CD14-positive monocyte (primary cell): Measurements from ENCODE around the gene DENND4A. TPM values are rescaled to one million over a fixed set of nuclear protein-coding genes. Genes with fewer than 3 reads are reported as not detected.

Experiments
- DNase-seq, 3 donors: peaks; one replicate each; pipeline ENCODE4 v3.0.0-alpha.2; 2011 to 2022
- H2AFZ ChIP-seq: 2 replicates; pipeline ENCODE4 v1.6.0; 2012; ENCODE audit warnings: mild to moderate bottlenecking, low read depth, low read length, inconsistent platforms; ENCODE audit not compliant: insufficient read depth, poor library complexity, severe bottlenecking
- H3K27ac ChIP-seq, 2 donors: 1 replicate in 1 of 2; 2 replicates in 1 of 2; pipeline ENCODE4 v1.5.1; 2012 to 2013; ENCODE audit warnings: low read length in 2 of 2, control low read depth in 1 of 2, inconsistent platforms in 1 of 2, low read depth in 1 of 2, mild to moderate bottlenecking in 1 of 2
- H3K27me3 ChIP-seq, 2 donors: one replicate each; pipeline versions ENCODE4 v1.6.0 to v1.6.1; 2011 to 2013; ENCODE audit warnings: low read length in 2 of 2; ENCODE audit not compliant: control insufficient read depth in 2 of 2, insufficient read depth in 2 of 2
- H3K36me3 ChIP-seq, 2 donors: replicated peaks in 1 of 2; 1 replicate in 1 of 2; 2 replicates in 1 of 2; pipeline versions ENCODE4 v1.5.1 to v1.6.1; 2012 to 2013; ENCODE audit warnings: low read length in 2 of 2, control low read depth in 1 of 2, inconsistent platforms in 1 of 2, mild to moderate bottlenecking in 1 of 2; ENCODE audit not compliant: insufficient read depth in 2 of 2, control insufficient read depth in 1 of 2
- H3K4me1 ChIP-seq, 2 donors: 1 replicate in 1 of 2; 2 replicates in 1 of 2; pipeline versions ENCODE4 v1.5.1 to v1.6.1; 2012 to 2013; ENCODE audit warnings: low read length in 2 of 2, control low read depth in 1 of 2, inconsistent platforms in 1 of 2, mild to moderate bottlenecking in 1 of 2, moderate library complexity in 1 of 2; ENCODE audit not compliant: insufficient read depth in 2 of 2, control insufficient read depth in 1 of 2
- H3K4me2 ChIP-seq: replicated peaks from 2 replicates; pipeline ENCODE3; 2012; ENCODE audit warnings: low read length, moderate library complexity, mild to moderate bottlenecking; ENCODE audit not compliant: poor library complexity, severe bottlenecking; ENCODE audit errors: extremely low read depth
- H3K4me3 ChIP-seq, 3 experiments: fragments of 200-600 bp in 1 of 3; sonication (generic) in 1 of 3; replicated peaks in 1 of 3; 1 replicate in 2 of 3; 2 replicates in 1 of 3; pipeline ENCODE4 v1.5.1; 2011 to 2013; ENCODE audit warnings: low read length in 3 of 3, mild to moderate bottlenecking in 3 of 3, control low read depth in 2 of 3, low read depth in 2 of 3, inconsistent platforms in 1 of 3, moderate library complexity in 1 of 3
- H3K79me2 ChIP-seq: 2 replicates; pipeline ENCODE4 v1.6.0; 2012; ENCODE audit warnings: mild to moderate bottlenecking, control low read depth, inconsistent platforms, low read length, moderate library complexity; ENCODE audit not compliant: insufficient read depth
- H3K9ac ChIP-seq: 2 replicates; pipeline ENCODE4 v1.6.0; 2017; ENCODE audit warnings: low read length, mild to moderate bottlenecking; ENCODE audit not compliant: insufficient read depth, poor library complexity, severe bottlenecking
- H3K9me3 ChIP-seq, 2 donors: replicated peaks in 1 of 2; 1 replicate in 1 of 2; 2 replicates in 1 of 2; pipeline versions ENCODE4 v1.5.1 to v1.6.1; 2012 to 2013; ENCODE audit warnings: low read length in 2 of 2, control low read depth in 1 of 2; ENCODE audit not compliant: control insufficient read depth in 1 of 2, insufficient read depth in 1 of 2
- H4K20me1 ChIP-seq: 2 replicates; pipeline ENCODE4 v1.6.0; 2012; ENCODE audit warnings: mild to moderate bottlenecking, low read length, control low read depth, moderate library complexity; ENCODE audit not compliant: insufficient read depth
- H3K27ac Mint-ChIP-seq, 7 donors: one replicate each; pipeline ENCODE4 v1.8.0; 2020; ENCODE audit warnings: mild to moderate bottlenecking in 7 of 7, mixed read lengths in 7 of 7, moderate library complexity in 6 of 7, inconsistent platforms in 2 of 7
- H3K27me3 Mint-ChIP-seq, 3 donors: one replicate each; pipeline ENCODE4 v1.8.0; 2021 to 2022; ENCODE audit warnings: low read depth in 3 of 3, mild to moderate bottlenecking in 3 of 3, mixed read lengths in 3 of 3, moderate library complexity in 3 of 3, inconsistent platforms in 1 of 3
- H3K36me3 Mint-ChIP-seq, 2 donors: one replicate each; pipeline ENCODE4 v1.8.0; 2020; ENCODE audit warnings: mixed read lengths in 2 of 2, inconsistent platforms in 1 of 2, mild to moderate bottlenecking in 1 of 2
- H3K4me1 Mint-ChIP-seq: one replicate; pipeline ENCODE4 v1.8.0; 2020; ENCODE audit warnings: mild to moderate bottlenecking, mixed read lengths
- H3K4me3 Mint-ChIP-seq, 2 donors: one replicate each; pipeline ENCODE4 v1.8.0; 2020; ENCODE audit warnings: mild to moderate bottlenecking in 2 of 2, mixed read lengths in 2 of 2, moderate library complexity in 1 of 2
- H3K9me3 Mint-ChIP-seq, 7 donors: one replicate each; pipeline ENCODE4 v1.8.0; 2020 to 2022; ENCODE audit warnings: mixed read lengths in 7 of 7, mild to moderate bottlenecking in 6 of 7, moderate library complexity in 6 of 7, inconsistent platforms in 2 of 7
- WGBS: methylation state at CpG from one replicate; pipeline ENCODE4 v1.1.5; 2013; ENCODE audit warnings: missing lambda C conversion rate; ENCODE audit not compliant: insufficient coverage; 5-methylcytosine and 5-hydroxymethylcytosine counted together
- intact Hi-C, 2 donors: fragments of 100-400 bp; cut with micrococcal nuclease; formaldehyde crosslinking; loops; one replicate each; pipeline versions ENCODE4 v1.15.0 to v1.15.1; 2023
- polyA plus RNA-seq, 3 donors: library from polyadenylated mRNA; depleted of rRNA in 1 of 3; unstranded in 2 of 3; stranded (reverse) in 1 of 3; fragments of 300-500 nt in 2 of 3; fragments of >200 nt in 1 of 3; fragmentation: Illumina TruSeq in 2 of 3; gene quantifications; 1 replicate in 2 of 3; 2 replicates in 1 of 3; pipeline ENCODE4 v1.2.3, GENCODE V29; 2012 to 2021
- TF ChIP-seq, protein P1 (sequence below): fragments of 200-600 bp; IDR thresholded peaks from one replicate; pipeline ENCODE4 v1.8.0; 2022; ENCODE audit warnings: antibody characterized with exemption, mild to moderate bottlenecking

DENND4A gene
- polyA plus RNA-seq, 3 donors, result 4.6 to 11.0 (median 6.9) TPM

DNA sequence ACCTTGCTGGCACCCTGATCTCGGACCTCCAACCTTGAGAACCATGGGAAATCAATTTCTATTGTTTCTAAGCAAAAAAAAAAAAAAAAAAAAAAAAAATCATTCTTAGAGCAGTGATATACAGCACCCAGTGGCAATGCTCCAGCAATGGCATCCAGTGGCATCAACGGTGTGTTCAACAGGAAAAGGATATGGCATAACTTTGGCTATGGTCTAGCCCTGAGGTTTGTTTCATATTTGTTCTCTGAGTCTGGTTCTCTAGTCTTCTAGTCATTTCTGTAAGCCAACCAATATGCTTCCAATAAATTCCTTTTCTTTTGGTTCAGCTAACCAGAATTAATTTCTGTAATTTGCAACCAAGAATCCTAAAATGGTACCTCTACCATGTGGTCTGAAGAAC lies 19.2 kb downstream of the DENND4A start:
- WGBS, result no CpG with 5 or more reads among the region's 2 CpGs
- Mint-ChIP-seq H3K27me3 (no peaks in the 10 kb centered on the region), H3K36me3 (peaks cover 10 to 15% of the 10 kb centered on the region in 2 donors), H3K4me3 (no peak overlapping the region), H3K27ac (peak overlapping the region in 1 of 7 donors; percentile 46), H3K4me1 (peaks cover 51% of the 10 kb centered on the region), H3K9me3 (no peaks in the 10 kb centered on the region)
- Histone ChIP-seq H3K4me3 (no peak overlapping the region), H3K9me3 (no peaks in the 10 kb centered on the region), H3K79me2 (peaks cover 98% of the 10 kb centered on the region), H3K27me3 (no peaks in the 10 kb centered on the region), H3K36me3 (peaks cover 0 to 7% of the 10 kb centered on the region in 2 donors), H3K4me1 (peaks cover 33 to 42% of the 10 kb centered on the region in 2 donors), H3K9ac (no peak overlapping the region), H3K27ac (peak overlapping the region in 1 of 2 donors; percentile 11), H2AFZ (no peak overlapping the region), H3K4me2 (no peak overlapping the region), H4K20me1 (peaks cover 75% of the 10 kb centered on the region)
- TF ChIP-seq, protein P1, sequence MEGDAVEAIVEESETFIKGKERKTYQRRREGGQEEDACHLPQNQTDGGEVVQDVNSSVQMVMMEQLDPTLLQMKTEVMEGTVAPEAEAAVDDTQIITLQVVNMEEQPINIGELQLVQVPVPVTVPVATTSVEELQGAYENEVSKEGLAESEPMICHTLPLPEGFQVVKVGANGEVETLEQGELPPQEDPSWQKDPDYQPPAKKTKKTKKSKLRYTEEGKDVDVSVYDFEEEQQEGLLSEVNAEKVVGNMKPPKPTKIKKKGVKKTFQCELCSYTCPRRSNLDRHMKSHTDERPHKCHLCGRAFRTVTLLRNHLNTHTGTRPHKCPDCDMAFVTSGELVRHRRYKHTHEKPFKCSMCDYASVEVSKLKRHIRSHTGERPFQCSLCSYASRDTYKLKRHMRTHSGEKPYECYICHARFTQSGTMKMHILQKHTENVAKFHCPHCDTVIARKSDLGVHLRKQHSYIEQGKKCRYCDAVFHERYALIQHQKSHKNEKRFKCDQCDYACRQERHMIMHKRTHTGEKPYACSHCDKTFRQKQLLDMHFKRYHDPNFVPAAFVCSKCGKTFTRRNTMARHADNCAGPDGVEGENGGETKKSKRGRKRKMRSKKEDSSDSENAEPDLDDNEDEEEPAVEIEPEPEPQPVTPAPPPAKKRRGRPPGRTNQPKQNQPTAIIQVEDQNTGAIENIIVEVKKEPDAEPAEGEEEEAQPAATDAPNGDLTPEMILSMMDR, result no peak
- intact Hi-C loops, result no loop called here
- DNase-seq, result no peak

DNA sequence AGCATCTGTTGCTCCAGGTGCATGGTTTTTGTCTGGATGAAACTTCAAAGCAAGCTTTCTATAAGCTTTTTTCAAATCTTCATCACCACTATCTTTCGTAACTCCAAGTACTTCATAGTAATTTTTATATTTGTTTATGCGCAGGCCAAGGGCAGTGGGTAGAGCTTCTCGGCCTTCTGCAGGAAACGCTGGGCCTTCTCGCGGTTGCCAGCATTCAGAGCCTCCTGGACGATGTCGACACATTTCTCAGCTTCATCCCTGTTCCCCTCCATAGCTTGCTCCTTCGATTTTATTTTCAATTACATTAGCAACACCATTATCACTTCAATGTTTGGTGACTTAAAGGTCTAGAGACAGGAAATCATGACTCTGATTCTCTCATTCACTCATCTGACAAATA lies 20.2 kb downstream of the DENND4A start:
- Mint-ChIP-seq H3K27ac (peak overlapping the region in 3 of 7 donors; percentile 35 to 72 (median 70)), H3K9me3 (no peaks in the 10 kb centered on the region), H3K27me3 (no peaks in the 10 kb centered on the region), H3K36me3 (peaks cover 11 to 19% of the 10 kb centered on the region in 2 donors), H3K4me3 (peak overlapping the region in 1 of 2 donors; percentile 27), H3K4me1 (peaks cover 44% of the 10 kb centered on the region)
- peaks cover 0 to 7% of the 10 kb centered on the region in 2 donors for H3K36me3 ChIP-seq
- no peak overlapping the region for H3K4me2 ChIP-seq
- no peak overlapping the region for H3K27ac ChIP-seq
- no peak overlapping the region for H3K4me3 ChIP-seq
- 70% methylated on average over 4 of the region's 9 CpGs for WGBS
- intact Hi-C loops, result no loop called here
- DNase-seq, result no peak
- peaks cover 100% of the 10 kb centered on the region for H3K79me2 ChIP-seq
- no peak overlapping the region for H3K9ac ChIP-seq
- TF ChIP-seq, protein P1, result no peak
- H3K9me3 ChIP-seq, result no peaks in the 10 kb centered on the region
- H3K4me1 ChIP-seq, result peaks cover 24 to 33% of the 10 kb centered on the region in 2 donors
- no peak overlapping the region for H2AFZ ChIP-seq
- no peaks in the 10 kb centered on the region for H3K27me3 ChIP-seq
- H4K20me1 ChIP-seq, result peaks cover 78% of the 10 kb centered on the region
